ENCODE measurements around the gene GALT. TPM values are rescaled to one million over a fixed set of nuclear protein-coding genes. Genes with fewer than 3 reads are reported as not detected.
"Not testable (repeated sequence)": the region's sequence is repeated elsewhere in the genome, so short reads cannot be mapped to it uniquely, and the experiment has no call there.

GALT gene
- total and polyA plus RNA-seq, 3 experiments from 2014 or later = 41.7 to 43.0 (median 42.8) TPM

GRCh38 chr9:34636791-34637355 lies 9.6 kb upstream of the GALT start:
- Mint-ChIP-seq H3K36me3 (peaks cover 0 to 21% (median 0%) of the 10 kb centered on the region in 3 donors), H3K9me3 (no peaks in the 10 kb centered on the region), H3K27me3 (no peaks in the 10 kb centered on the region), H3K27ac (peak overlapping the region; percentile 67 to 97 (median 86)), H3K4me3 (peak overlapping the region; percentile 83 to 94 (median 88)), H3K4me1 (peaks cover 37 to 40% (median 37%) of the 10 kb centered on the region in 3 donors)
- Histone ChIP-seq H3K4me1 (ENCODE audit: insufficient read depth, low read length) (peaks cover 22% of the 10 kb centered on the region), H3K27me3 (ENCODE audit: insufficient read depth, low read length, poor library complexity, severe bottlenecking) (no peaks in the 10 kb centered on the region), H3K9me3 (ENCODE audit: low read length) (no peaks in the 10 kb centered on the region), H3K27ac (ENCODE audit: low read depth, low read length) (peak overlapping the region; percentile 41), H3K36me3 (ENCODE audit: insufficient read depth, low read length) (peaks cover 6% of the 10 kb centered on the region), H3K4me3 (ENCODE audit: low read length) (peak overlapping the region; percentile 90)
- POLR2A ChIA-PET = interaction anchor here (0.6 to 3.8 kb wide), 8 partner anchors 10 to 1010 kb away, joined by 3 to 66 read pairs (median 7); partner anchors contain the start of genes DCTN3, DNAI1, FAM219A and GALT
- DNase-seq = no peak
- CTCF ChIA-PET = interaction anchor here (0.6 to 9.5 kb wide), 12 partner anchors 9 to 272 kb away, joined by 3 to 141 read pairs (median 5); partner anchors contain the start of genes DCTN3, GALT and RPP25L

GRCh38 chr9:34637356-34638137 lies 8.9 kb upstream of the GALT start, which contains the start of gene SIGMAR1:
TSS of gene SIGMAR1 (minus strand) at chr9:34637787. CDS start at chr9:34637697, 90 bp downstream.
- peak within 1 kb of the TSS; percentile 83 to 94 (median 88) for H3K4me3 Mint-ChIP-seq
- Histone ChIP-seq H3K4me3 (ENCODE audit: low read length) (peak within 1 kb of the TSS; percentile 90), H3K36me3 (ENCODE audit: insufficient read depth, low read length) (peaks cover 6% of the 10 kb centered on the region), H3K27ac (ENCODE audit: low read depth, low read length) (peak within 1 kb of the TSS; percentile 41), H3K9me3 (ENCODE audit: low read length) (no peaks in the 10 kb centered on the region), H3K27me3 (ENCODE audit: insufficient read depth, low read length, poor library complexity, severe bottlenecking) (no peaks in the 10 kb centered on the region), H3K4me1 (ENCODE audit: insufficient read depth, low read length) (peaks cover 22% of the 10 kb centered on the region)
- ChIA-PET POLR2A (interaction anchor here (0.6 to 3.8 kb wide), 11 partner anchors 10 to 1010 kb away, joined by 3 to 66 read pairs (median 5); partner anchors contain the start of genes DCTN3, DNAI1, FAM219A and GALT), CTCF (interaction anchor here (1.0 to 9.5 kb wide), 13 partner anchors 8 to 272 kb away, joined by 3 to 141 read pairs (median 6); partner anchors contain the start of genes ARID3C, DCTN3, GALT and RPP25L)
- H3K9me3 Mint-ChIP-seq = no peaks in the 10 kb centered on the region
- peaks cover 0 to 21% (median 0%) of the 10 kb centered on the region in 3 donors for H3K36me3 Mint-ChIP-seq
- peak; percentile 90 to 95 (median 94) for DNase-seq
- peak within 1 kb of the TSS; percentile 83 to 97 (median 96) for H3K27ac Mint-ChIP-seq
- peaks cover 37 to 40% (median 37%) of the 10 kb centered on the region in 3 donors for H3K4me1 Mint-ChIP-seq
- H3K27me3 Mint-ChIP-seq = no peaks in the 10 kb centered on the region

DNA sequence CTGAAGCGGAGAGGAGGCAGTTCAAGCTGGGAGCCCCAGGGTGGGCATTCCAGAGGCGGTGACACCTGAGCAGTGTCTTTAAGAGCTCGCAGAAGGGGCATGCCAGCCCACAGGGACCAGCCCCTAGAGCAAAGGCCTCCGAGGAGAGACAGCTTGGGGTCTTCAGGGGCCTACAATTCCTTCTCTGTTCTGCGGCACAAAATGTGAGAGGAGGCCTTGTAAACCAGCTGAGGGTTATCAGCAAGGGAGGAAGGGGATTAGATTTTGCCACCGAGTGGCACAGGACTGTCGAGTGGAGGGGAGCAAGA lies 8.4 kb upstream of the GALT start:
- H3K9me3 ChIP-seq (ENCODE audit: low read length) = no peaks in the 10 kb centered on the region
- Mint-ChIP-seq H3K9me3 (no peaks in the 10 kb centered on the region), H3K27me3 (no peaks in the 10 kb centered on the region), H3K27ac (peak overlapping the region; percentile 83 to 97 (median 96)), H3K4me1 (peaks cover 37 to 40% (median 37%) of the 10 kb centered on the region in 3 donors), H3K36me3 (peaks cover 0 to 21% (median 0%) of the 10 kb centered on the region in 3 donors), H3K4me3 (peak overlapping the region; percentile 83 to 94 (median 88))
- POLR2A ChIA-PET = interaction anchor here (1.0 to 3.8 kb wide), 8 partner anchors 9 to 179 kb away, joined by 3 to 66 read pairs (median 7); partner anchors contain the start of genes DCTN3, DNAI1, FAM219A and GALT
- H3K27me3 ChIP-seq (ENCODE audit: insufficient read depth, low read length, poor library complexity, severe bottlenecking) = no peaks in the 10 kb centered on the region
- H3K27ac ChIP-seq (ENCODE audit: low read depth, low read length) = peak overlapping the region; percentile 41
- no peak for DNase-seq
- peaks cover 6% of the 10 kb centered on the region for H3K36me3 ChIP-seq (ENCODE audit: insufficient read depth, low read length)
- CTCF ChIA-PET = interaction anchor here (0.9 to 9.5 kb wide), 13 partner anchors 8 to 273 kb away, joined by 3 to 141 read pairs (median 6); partner anchors contain the start of genes ARID3C, DCTN3, GALT and RPP25L
- peak overlapping the region; percentile 90 for H3K4me3 ChIP-seq (ENCODE audit: low read length)
- H3K4me1 ChIP-seq (ENCODE audit: insufficient read depth, low read length) = peaks cover 22% of the 10 kb centered on the region

- not testable (repeated sequence) for DNase-seq; H3K27ac ChIP-seq (ENCODE audit: low read depth, low read length); H3K4me3 Mint-ChIP-seq; H3K27me3 Mint-ChIP-seq; H3K9me3 ChIP-seq (ENCODE audit: low read length); H3K9me3 Mint-ChIP-seq; H3K4me3 ChIP-seq (ENCODE audit: low read length); H3K27me3 ChIP-seq (ENCODE audit: insufficient read depth, low read length, poor library complexity, severe bottlenecking); H3K36me3 ChIP-seq (ENCODE audit: insufficient read depth, low read length)
- ChIA-PET POLR2A (interaction anchor here (2.7 kb wide), 1 partner anchor 27 kb away, joined by 13 read pairs; the partner anchor contains the start of gene RPP25L), CTCF (interaction anchor here (0.7 to 9.5 kb wide), 4 partner anchors 7 to 76 kb away, joined by 3 to 141 read pairs (median 56); partner anchors contain the start of genes DCTN3, GALT and RPP25L)
- Mint-ChIP-seq H3K36me3 (peaks cover 0 to 20% (median 0%) of the 10 kb centered on the region in 3 donors), H3K4me1 (peaks cover 30 to 34% (median 31%) of the 10 kb centered on the region in 3 donors), H3K27ac (peak overlapping the region in 1 of 8 donors; percentile 97)
- peaks cover 22% of the 10 kb centered on the region for H3K4me1 ChIP-seq (ENCODE audit: insufficient read depth, low read length)
Observed at GRCh38 chr9:34639322-34639721, 7.2 kb upstream of the GALT start.

DNA sequence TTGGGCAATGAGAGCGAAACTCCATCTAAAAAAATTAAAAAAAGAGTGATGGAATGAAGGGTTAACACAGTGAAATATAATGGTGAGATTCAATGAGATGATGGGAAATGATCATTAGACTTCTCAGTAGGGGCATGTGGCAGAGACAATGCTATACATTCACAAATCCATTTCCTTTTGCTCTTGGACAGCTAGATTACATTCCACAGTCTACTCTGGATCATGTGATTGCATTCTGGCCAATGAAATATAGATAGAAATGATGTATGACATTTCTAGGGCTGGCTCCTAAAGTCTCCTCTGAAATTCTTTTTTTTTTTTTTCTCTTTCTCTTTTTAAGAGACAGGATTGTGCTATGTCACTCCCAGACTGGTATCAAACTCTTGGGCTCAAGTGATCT lies 3.8 kb upstream of the GALT start:
- Histone ChIP-seq H3K27ac (ENCODE audit: low read depth, low read length) (no peak overlapping the region), H3K36me3 (ENCODE audit: insufficient read depth, low read length) (no peaks in the 10 kb centered on the region), H3K4me1 (ENCODE audit: insufficient read depth, low read length) (peaks cover 22% of the 10 kb centered on the region), H3K27me3 (ENCODE audit: insufficient read depth, low read length, poor library complexity, severe bottlenecking) (no peaks in the 10 kb centered on the region), H3K4me3 (ENCODE audit: low read length) (no peak overlapping the region), H3K9me3 (ENCODE audit: low read length) (no peaks in the 10 kb centered on the region)
- ChIA-PET CTCF (interaction anchor here (2.5 to 8.6 kb wide), 2 partner anchors 7 to 59 kb away, joined by 11 to 141 read pairs; partner anchors contain the start of gene SIGMAR1), POLR2A (no interaction called here)
- Mint-ChIP-seq H3K27ac (no peak overlapping the region), H3K36me3 (peaks cover 0 to 15% (median 1%) of the 10 kb centered on the region in 3 donors), H3K27me3 (no peaks in the 10 kb centered on the region), H3K9me3 (no peaks in the 10 kb centered on the region), H3K4me3 (peak overlapping the region in 1 of 7 donors; percentile 29), H3K4me1 (peaks cover 27 to 32% (median 31%) of the 10 kb centered on the region in 3 donors)
- DNase-seq = no peak

DNA sequence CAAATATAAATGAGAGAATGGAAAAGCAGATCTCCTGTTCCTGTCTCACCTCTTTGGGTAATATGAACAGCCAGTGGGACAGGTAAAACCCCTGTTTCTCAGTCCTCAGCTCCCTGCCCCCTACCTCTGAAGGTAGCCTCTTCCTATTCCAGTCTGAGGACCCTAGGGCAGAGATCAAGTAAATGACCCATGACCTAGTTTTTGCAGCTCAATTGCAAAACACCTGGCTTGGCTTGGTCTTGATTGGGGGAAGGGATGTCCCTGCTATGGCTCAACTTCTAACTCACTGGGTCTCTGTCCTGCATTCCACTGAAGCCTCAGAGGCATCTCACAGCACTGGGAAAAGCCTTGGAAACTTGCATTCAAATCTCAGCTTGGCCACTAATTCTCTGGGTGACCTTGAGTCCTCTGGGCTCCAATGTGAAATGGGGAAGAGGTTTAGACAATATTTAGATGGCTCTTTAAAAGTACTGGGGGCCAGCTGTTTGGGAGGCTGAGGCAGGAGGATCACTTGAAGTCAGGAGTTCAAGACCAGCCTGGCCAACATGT lies 1.6 kb upstream of the GALT start:
- DNase-seq = no peak
- H3K36me3 Mint-ChIP-seq = peaks cover 4 to 35% (median 5%) of the 10 kb centered on the region in 3 donors
- no peak overlapping the region for H3K4me3 ChIP-seq (ENCODE audit: low read length)
- H3K27me3 Mint-ChIP-seq = no peaks in the 10 kb centered on the region
- H3K36me3 ChIP-seq (ENCODE audit: insufficient read depth, low read length) = peaks cover 17% of the 10 kb centered on the region
- H3K9me3 ChIP-seq (ENCODE audit: low read length) = no peaks in the 10 kb centered on the region
- no peaks in the 10 kb centered on the region for H3K9me3 Mint-ChIP-seq
- H3K27ac ChIP-seq (ENCODE audit: low read depth, low read length) = no peak overlapping the region
- ChIA-PET CTCF (interaction anchor here (1.1 to 8.6 kb wide), 7 partner anchors 10 to 57 kb away, joined by 3 to 141 read pairs (median 4); partner anchors contain the start of gene SIGMAR1), POLR2A (interaction anchor here (1.2 kb wide), 1 partner anchor 24 kb away, joined by 3 read pairs; the partner anchor contains the start of gene DCTN3)
- H3K4me3 Mint-ChIP-seq = peak overlapping the region in 1 of 7 donors; percentile 44
- H3K4me1 ChIP-seq (ENCODE audit: insufficient read depth, low read length) = peaks cover 30% of the 10 kb centered on the region
- peak overlapping the region in 1 of 8 donors; percentile 72 for H3K27ac Mint-ChIP-seq
- H3K4me1 Mint-ChIP-seq = peaks cover 31 to 36% (median 35%) of the 10 kb centered on the region in 3 donors
- H3K27me3 ChIP-seq (ENCODE audit: insufficient read depth, low read length, poor library complexity, severe bottlenecking) = no peaks in the 10 kb centered on the region

DNA sequence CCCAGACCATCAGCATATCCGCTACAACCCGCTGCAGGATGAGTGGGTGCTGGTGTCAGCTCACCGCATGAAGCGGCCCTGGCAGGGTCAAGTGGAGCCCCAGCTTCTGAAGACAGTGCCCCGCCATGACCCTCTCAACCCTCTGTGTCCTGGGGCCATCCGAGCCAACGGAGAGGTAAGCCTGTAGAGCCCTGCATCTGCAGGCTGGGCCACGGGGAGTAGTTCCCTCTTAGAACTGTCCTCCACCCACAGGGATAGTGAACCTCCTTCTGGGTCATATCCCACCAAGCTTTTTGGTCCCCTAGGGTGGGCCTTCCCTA lies 569 bp downstream of the GALT start:
- peaks cover 30% of the 10 kb centered on the region for H3K4me1 ChIP-seq (ENCODE audit: insufficient read depth, low read length)
- Mint-ChIP-seq H3K9me3 (no peaks in the 10 kb centered on the region), H3K36me3 (peaks cover 4 to 53% (median 6%) of the 10 kb centered on the region in 3 donors), H3K27ac (peak overlapping the region; percentile 72 to 98 (median 91)), H3K27me3 (no peaks in the 10 kb centered on the region), H3K4me1 (peaks cover 31 to 47% (median 40%) of the 10 kb centered on the region in 3 donors), H3K4me3 (peak overlapping the region; percentile 90 to 97 (median 93))
- H3K27ac ChIP-seq (ENCODE audit: low read depth, low read length) = peak overlapping the region; percentile 83
- POLR2A ChIA-PET = interaction anchor here (1.0 to 3.3 kb wide), 6 partner anchors 9 to 36 kb away, joined by 3 to 66 read pairs (median 6); partner anchors contain the start of genes DCTN3, RPP25L and SIGMAR1
- no peak for DNase-seq
- H3K9me3 ChIP-seq (ENCODE audit: low read length) = no peaks in the 10 kb centered on the region
- no peaks in the 10 kb centered on the region for H3K27me3 ChIP-seq (ENCODE audit: insufficient read depth, low read length, poor library complexity, severe bottlenecking)
- CTCF ChIA-PET = interaction anchor here (1.1 to 8.6 kb wide), 14 partner anchors 9 to 56 kb away, joined by 4 to 141 read pairs (median 6); partner anchors contain the start of genes CCL27, DCTN3 and SIGMAR1
- H3K4me3 ChIP-seq (ENCODE audit: low read length) = peak overlapping the region; percentile 95
- H3K36me3 ChIP-seq (ENCODE audit: insufficient read depth, low read length) = peaks cover 19% of the 10 kb centered on the region

All from CD8-positive, alpha-beta memory T cell (primary cell).